Gastrocnemius medialis (tissue), 4 donors: ENCODE data around the gene BHLHE41.

Source experiments
- POLR2A ChIP-seq, 2 donors: fragments of 450-650 bp; IDR thresholded peaks; one replicate each; pipeline ENCODE4 v1.6.1; 2017; ENCODE audit warnings: antibody characterized with exemption in 2 of 2, mild to moderate bottlenecking in 2 of 2, moderate library complexity in 2 of 2
- TF ChIP-seq, protein P1 (sequence below), 5 experiments: fragments of 450-650 bp in 3 of 5; fragments of 200-600 bp in 2 of 5; sonication (generic) in 2 of 5; IDR thresholded peaks in 4 of 5; conservative IDR thresholded peaks in 1 of 5; 1 replicate in 4 of 5; 2 replicates in 1 of 5; pipeline ENCODE4 v1.5.1; 2016 to 2019; ENCODE audit warnings: antibody characterized with exemption in 5 of 5, mild to moderate bottlenecking in 3 of 5, moderate library complexity in 3 of 5

GRCh38 chr12:26127404-26127803 is 2.6 kb upstream of the BHLHE41 start:
- TF ChIP-seq, protein P1, sequence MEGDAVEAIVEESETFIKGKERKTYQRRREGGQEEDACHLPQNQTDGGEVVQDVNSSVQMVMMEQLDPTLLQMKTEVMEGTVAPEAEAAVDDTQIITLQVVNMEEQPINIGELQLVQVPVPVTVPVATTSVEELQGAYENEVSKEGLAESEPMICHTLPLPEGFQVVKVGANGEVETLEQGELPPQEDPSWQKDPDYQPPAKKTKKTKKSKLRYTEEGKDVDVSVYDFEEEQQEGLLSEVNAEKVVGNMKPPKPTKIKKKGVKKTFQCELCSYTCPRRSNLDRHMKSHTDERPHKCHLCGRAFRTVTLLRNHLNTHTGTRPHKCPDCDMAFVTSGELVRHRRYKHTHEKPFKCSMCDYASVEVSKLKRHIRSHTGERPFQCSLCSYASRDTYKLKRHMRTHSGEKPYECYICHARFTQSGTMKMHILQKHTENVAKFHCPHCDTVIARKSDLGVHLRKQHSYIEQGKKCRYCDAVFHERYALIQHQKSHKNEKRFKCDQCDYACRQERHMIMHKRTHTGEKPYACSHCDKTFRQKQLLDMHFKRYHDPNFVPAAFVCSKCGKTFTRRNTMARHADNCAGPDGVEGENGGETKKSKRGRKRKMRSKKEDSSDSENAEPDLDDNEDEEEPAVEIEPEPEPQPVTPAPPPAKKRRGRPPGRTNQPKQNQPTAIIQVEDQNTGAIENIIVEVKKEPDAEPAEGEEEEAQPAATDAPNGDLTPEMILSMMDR (IDR thresholded peaks at IDR 0.05 in 4 of 5, conservative IDR thresholded peaks at IDR 0.05 in 1 of 5): no peak
- no peak for TF ChIP-seq POLR2A (IDR thresholded peaks at IDR 0.05)
